Measurements from ENCODE around the gene EXT2.

DNA sequence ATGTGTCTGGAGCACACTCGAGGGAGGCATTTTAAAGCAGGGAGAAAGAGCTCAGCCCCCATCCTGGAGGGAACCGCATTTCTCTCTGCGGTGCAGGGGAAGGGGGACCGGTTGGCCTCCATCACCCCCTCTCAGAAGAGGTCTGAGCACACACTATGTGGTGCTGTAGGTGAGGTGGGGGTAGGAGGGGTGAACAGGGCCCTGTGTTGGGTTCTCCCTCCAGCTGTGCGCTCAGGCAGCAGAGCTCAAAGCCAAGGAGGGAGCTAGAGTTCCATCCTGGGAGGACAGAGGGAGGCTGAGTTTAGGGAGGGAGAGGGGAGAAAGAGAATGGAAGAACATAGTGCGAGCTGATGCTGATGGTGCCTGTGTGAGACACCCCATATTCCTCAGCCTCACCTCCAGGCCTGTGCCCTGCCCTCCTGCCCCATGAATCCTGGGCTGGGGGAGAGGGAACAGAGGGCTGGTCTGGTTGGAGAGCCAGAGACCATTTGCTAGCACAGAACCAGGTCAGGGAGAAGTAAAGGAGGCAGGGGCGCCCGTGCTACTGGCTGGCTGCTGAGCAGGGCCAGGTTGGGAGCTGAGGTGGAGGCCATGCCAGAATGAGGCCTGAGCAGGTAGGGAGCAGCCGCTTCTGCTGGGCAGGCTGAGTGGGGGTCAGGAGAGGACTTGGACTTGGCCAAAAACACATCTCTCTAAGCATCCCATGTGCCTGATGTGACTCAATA is 170.7 kb downstream of the EXT2 start:
- TF ChIP-seq CTCF (IDR thresholded peaks at IDR 0.05) (no peak), ZFX (IDR thresholded peaks at IDR 0.05; ENCODE audit: borderline replicate concordance) (no peak)

Measured in 22Rv1 (cell line).